NOMO-1 treated with DMSO at 0.1 percent for 48 hours (cell line): ENCODE results near the gene LRG1.
"Not testable (repeated sequence)": the region's sequence is repeated elsewhere in the genome, so short reads cannot be mapped to it uniquely, and the experiment has no call there.

Source experiments
- DNase-seq: peaks from one replicate; lab custom pipeline; 2025; ENCODE audit not compliant: unreplicated experiment; lab: John Stamatoyannopoulos, UW

The LRG1 gene

DNA sequence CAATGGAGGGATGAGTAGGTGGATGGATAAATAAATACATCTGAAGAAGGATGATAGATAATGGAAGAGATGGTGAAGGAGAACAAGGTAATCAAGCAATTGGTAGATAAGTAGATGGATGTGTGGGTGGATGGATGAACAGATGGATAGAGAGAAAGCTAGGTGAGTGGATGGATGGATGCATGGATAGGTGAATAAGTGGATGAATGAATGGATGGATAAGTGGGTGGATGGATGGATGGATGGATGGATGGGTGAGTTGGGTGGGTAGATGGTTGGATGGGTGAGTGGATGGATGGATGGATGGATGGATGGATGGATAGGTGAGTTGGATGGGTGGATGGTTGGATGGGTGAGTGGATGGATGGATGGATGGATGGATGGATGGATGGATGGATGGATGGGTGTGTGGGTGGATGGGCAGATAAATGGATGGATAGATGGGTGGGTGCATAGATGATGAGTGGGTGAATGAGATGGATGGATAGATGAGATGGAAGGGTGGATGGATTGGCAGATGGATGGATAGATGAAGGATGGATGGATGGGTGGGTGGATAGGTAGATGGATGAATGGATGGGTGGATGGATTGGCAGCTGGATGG lies 13.4 kb upstream of the LRG1 start:
- DNase-seq: no peak

DNA sequence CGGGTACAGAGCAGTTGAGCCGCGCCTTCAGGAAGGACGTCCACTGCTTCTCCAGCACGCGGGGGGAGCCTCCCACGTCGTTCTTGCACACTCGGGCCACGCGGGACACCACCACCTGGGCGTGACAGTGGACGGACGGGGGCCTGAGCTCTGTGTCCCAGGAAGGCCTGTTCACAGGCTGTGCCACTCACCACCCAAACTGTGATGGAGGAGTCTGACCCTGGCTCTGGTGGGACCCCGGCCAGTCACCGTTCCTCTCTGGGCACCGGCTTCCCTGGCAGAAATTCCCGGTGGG lies 12.6 kb upstream of the LRG1 start:
- no peak for DNase-seq

DNA sequence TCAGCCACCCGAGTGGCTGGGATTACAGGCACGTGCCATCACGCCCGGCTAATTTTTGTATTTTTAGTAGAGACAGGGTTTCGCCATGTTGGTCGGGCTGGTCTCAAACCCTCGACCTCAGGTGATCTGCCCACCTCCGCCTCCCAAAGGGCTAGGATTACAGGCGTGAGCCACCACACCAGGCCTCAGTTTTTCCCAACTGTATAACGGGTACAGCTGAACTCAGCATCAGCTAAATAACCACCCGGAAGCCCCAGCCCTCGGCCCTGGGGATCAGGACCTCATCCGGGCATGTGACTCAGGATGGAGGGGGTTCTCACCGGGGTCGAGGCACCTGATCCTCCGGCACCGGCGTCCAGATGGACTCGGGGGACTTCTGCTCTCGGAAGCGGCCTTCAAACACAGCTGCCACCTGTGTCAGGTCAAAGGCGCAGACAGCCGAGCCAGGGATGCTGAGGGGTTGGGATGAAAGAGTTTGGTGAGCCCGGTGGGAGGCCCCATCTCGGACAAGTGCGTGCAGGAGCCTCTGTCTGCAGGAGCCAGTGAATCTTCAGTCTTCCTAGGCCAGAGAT lies 10.7 kb upstream of the LRG1 start:
- DNase-seq: no peak

DNA sequence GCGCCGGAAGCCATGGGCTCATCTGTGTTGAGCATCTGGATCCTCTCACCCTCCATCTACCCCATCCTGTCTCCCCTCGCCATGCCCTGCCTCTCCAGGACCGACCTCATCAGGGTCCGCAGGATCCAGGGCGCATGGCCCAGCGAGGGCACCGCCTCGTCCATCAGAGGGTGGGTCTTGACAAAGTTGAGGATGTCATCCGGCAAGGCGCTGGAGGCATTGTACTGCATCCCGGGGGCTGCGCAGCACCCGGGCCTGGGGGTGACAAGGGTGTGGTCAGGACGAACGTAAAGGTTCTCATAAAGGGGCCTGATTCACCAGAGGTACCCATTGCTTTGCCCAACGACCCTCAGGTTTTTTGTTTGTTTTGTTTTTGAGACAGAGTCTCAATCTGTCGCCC lies 10.2 kb upstream of the LRG1 start:
- no peak for DNase-seq

DNA sequence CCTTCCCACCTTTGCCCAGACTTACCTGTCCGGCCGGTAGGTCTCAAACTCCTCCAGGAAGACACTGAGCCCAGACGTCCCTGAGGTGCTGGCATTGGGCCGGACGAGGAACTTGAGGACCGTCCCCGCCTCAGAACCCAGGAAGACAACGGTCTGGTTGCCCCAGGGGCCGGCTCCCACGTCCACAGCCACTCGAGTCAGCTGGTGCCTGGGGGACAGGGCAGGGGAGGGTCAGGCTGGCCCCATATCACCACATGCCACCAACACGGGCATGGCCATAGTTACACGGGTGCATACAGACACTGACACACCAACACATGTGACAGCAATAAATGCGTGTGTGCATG lies 8.4 kb upstream of the LRG1 start:
- no peak for DNase-seq

DNA sequence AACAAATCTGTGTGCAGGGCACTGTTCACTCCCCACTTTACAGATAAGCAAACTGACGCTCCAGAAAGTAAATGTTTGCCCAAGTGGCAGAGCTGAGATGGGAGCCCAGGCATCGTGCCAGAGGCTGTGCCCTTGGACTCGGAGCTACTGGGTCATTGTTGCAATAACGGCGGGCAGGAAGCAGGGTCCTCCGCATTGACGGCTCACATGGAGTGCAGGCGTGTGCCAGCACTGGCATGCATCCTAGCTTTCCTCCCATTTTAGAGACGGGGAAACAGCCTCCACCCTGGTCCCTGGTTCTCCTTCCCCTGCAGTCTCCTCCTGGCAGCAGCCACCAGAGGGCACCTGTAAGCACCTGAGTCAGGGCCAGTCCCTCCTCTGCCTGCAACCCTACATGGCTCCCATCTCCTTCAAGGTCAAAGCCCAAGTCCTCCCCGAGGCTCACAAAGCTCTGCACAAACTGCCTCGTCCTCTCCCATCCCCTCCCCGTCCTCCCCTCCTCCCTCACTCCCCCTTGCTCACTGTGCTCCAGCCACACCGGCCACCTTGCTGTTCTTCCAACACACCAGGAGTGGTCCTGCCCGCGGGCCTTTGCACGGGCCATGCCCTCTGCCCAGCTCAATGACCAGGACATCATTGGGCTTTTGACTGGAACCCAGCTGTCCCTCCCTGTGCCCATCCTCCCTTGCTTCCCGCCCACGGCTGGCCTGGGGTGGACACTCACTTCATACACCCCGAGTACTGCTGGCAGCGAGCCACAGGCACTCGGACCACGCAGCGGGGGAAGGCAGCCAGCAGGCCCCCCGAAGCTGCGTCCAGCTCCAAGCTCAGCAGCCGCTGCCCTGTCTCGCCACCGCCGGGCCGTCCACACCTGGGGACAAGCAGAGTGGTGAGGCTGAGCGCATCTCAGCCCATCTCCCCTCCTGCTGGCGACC lies 7.7 kb upstream of the LRG1 start:
- DNase-seq: peak; percentile 34

DNA sequence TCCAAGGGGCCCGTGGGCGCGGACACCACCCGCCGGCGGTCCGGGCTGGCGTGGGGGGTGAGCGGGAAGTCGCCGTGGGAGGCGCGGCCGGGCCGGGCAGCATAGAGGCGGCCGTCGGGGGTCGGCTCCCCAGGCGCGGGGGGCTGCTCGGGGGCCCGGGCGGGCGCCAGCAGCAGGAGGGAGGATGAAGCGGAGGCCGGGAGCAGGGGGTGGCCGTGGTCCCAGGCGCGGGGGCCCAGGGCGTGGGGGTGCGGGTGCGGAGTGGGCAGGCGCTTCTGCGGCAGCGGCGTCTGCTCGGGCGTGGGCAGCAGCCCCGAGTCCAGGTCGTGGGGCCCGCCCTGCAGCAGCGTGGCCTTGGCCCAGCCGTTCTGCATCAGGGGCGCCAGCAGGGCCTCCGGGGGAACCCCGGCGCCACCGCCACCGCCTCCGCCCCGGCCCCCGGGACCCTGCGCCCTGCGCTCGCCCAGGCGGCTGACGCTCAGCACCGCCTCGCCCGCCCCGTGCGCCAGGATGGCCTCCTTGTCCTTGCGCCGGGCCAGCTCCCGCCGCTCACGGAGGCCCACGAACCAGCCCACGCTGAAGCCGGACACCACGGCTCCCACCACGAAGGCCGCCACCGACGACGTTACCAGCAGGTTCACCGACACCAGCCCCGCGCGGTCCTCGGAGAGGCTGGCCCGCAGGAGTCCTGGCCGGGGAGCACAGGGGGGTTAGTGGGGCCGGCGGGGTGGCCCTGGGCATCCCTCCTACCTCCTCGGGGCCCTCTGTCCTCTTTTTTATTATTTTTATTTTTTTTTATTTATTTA lies 4.2 kb upstream of the LRG1 start:
- DNase-seq: no peak

DNA sequence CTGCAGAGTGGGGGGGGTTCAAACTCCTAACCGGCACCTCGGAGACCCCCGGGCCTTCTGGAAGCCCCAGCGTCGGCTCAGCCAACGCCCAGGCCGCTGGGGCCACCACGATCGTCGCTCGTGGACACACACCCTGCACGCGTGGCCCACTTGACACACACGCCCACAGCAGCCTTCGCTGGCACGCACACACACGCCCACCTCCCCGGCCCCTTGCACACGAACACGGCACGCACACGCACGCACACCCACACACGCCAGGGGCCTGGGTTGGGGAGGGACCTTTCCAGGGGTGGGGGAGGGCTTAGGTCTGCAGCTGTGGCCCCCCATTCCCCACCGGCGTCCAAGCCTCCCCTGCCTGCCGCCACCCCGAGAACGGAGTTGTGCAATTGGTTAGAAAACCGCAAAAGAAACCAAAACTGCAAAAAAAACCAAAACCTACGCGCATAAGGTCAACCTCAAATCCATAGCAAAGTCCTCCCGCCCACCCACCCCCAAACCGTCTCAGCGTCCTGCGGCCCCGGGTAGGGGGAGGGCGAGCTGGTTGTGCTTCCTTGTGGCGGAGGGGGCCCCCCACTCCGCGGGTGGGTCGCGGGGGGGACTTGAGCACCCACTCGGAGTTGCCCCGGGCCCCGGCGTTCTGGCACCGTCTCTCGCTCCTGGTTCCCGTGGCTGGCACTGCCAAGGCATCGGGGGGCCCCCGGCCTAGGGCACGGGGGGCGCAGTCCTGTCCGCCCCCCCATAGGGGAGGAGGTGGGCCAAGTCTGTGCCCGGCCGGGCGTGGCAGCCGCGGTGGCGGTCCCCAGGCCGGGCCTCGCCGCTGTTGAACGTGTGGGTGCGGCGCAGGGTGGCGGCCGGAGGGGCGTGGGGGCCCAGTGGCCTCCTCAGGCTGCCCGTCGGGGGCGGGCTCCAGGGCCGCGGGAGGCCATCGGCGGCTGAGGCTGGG lies 3.3 kb upstream of the LRG1 start:
- peak; percentile 71 for DNase-seq

DNA sequence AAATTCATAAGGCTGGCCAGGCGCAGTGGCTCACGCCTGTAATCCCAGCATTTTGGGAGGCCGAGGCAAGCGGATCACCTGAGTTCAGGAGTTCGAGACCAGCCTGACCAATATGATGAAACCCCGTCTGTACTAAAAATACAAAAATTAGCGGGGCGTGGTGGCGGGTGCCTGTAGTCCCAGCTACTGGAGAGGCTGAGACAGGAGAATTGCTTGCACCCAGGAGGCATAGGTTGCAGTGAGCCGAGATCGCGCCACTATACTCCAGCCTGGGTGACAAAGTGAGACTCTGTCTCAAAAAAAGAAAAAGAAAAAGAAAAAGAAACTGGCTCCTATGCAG lies 1.9 kb upstream of the LRG1 start:
- DNase-seq: not testable (repeated sequence)

DNA sequence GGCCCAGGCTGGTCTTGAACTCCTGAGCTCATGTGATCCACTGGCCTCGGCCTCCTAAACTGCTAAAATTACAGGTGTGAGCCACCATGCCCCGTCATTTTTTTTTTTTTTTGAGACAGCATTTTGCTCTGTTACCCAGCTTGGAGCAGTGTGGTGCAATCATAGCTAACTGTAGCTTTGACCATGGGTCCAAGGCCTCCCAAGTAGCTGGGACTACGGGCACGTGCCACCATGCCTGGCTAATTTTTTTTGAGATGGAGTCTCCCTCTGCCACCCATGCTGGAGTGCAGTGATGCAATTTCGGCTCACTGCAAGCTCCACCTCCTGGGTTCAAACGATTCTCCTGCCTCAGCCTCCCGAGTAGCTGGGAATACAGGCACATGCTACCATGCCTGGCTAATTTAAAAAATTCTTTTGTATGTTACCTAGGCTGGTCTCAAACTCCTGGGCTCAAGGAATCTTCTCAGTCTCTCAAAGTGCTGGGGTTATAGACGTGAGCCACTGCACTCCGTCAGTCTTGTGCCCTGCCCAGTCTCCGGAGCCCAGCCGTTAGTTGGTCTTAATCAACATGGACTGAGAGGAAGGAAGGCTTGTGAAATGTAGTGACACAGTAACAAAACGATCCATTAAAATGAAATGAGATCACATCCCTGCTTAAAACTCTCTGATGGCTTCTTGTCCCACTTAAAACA lies 1.4 kb upstream of the LRG1 start:
- DNase-seq: peak; percentile 84

DNA sequence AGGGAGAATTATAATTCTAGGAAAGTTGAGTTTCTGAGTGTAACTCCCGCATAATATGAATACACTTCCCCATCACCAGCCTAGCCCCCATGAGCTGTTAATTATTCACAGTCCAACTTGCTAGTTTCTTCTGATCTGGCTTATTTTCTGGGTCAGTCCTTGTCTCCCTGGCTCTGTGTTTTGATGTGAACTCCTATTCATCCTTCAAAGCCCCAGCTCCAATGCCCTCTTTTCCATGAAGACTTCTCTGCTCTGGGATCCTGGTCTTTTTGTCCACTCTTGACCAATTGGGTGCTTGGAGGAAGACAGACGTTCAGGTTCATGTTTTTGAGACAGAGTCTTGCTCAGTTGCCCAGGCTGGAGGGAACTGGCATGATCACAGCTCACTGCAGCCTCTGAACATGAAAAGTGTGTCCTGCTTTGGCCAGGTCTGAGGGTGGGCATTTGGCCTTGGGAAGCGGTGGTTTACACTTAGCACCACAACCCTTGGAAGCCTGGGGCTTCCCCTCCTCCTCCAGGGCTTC lies 605 bp downstream of the LRG1 start:
- DNase-seq: no peak

DNA sequence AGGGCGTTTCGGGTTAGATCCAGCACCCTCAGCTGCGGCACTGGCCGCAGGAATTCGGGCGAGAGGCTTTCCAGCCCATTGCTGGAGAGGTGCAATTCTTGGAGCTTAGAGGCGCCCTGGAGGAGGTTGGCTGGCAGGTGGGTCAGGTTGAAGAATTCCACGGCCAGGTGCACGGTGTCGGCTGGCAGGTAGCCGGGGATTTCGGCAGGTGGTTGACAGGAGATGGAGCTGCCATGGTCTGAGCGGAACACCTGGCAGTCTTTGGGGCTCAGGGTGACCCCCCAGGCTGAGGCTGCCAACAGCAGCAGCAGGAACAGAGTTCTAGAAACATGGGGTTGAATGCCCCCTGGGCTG lies 1.3 kb downstream of the LRG1 start:
- DNase-seq: no peak

DNA sequence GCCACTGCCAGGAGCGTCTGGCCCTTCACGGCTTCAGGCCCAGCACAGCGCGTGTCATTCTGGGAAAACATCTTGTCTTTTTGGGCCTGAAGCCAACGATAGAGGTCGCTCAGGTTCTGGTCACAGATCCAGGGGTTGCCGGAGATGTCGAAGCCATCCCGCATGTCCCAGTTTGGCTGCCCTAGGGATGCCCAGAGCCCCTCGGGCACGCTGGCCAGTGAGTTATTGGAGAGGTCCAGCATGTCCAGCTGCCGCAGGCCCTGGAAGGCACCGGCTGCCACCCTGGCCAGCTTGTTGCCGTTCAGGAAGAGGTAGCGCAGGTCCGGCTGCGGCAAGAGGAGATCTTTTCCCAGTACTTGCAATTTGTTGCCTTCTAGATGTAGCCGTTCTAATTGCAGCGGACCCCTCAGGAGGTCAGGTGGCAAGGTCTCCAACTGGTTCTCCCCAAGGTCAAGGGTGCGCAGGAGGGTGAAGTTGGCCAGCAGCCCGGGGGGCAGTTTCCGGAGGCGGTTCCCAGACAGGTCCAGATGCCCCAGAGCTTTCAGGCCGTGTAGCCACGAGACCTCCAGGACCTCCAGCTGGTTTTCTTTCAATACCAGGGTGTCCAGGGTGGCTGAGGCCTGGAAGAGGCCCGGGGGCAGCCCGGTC lies 1.8 kb downstream of the LRG1 start:
- no peak for DNase-seq

DNA sequence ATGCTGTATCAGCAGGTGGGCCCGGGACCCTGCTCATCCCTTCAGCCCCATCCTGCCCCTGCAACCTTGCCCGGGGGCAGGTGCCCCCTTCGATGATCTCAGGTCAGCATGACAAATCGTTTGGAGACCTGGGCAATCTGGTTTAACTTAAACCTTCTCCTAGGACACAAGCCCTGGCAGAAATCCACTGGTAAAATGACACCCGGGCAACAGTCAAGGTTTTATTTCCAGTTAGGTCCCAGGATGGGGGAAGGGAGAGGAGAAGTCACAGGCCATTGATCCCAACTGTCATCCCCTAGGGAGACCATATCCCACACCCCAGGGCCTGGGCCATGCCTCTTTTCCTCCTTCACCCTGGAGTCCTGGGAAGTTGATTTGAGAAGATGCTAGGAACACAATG lies 3.0 kb downstream of the LRG1 start:
- DNase-seq: no peak

DNA sequence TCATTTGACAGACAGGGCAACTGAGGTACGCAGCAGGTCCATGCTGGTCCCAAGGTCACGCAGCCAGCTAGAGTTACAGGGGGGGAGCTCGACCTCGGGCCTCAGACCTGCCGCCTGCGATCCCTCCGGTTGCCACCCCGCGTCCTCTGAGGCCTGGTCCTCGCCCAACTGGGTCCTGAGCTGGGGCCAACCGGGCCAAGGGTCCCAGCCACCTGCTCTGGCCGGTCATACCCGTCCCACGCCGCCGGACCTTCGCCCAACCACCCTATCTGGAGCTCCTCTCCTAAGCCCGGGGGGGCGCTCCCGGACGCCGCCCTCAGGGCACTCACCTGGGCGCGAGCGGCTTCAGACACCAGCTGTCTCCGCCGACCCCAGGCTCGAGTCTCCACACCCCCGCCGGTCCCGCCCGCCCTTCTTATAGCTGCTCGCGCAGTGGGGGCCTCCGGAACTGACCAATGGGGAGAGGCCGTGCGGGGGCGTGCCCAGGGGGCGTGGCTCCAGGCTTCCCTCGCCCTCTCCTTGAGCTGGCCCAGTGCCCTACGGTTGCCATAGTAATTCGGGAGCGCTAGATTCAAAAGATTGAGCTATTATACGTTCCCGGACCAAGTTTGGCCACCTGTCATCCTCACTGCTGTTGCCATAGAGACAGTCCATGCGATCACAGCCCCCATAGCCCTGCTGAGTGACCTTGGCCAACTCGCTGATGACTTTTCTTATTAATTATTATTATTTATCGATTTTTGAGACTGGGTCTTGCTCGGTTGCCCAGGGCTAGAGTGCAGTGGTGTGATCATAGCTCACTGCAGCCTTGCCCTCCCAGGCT lies 4.8 kb downstream of the LRG1 start, which contains the start of gene PLIN5:
TSS of gene PLIN5 (minus strand) at position 389 of the 823 bp plus-strand sequence. CDS start 1,150 bp downstream, outside the sequence.
- DNase-seq: peak; percentile 29

DNA sequence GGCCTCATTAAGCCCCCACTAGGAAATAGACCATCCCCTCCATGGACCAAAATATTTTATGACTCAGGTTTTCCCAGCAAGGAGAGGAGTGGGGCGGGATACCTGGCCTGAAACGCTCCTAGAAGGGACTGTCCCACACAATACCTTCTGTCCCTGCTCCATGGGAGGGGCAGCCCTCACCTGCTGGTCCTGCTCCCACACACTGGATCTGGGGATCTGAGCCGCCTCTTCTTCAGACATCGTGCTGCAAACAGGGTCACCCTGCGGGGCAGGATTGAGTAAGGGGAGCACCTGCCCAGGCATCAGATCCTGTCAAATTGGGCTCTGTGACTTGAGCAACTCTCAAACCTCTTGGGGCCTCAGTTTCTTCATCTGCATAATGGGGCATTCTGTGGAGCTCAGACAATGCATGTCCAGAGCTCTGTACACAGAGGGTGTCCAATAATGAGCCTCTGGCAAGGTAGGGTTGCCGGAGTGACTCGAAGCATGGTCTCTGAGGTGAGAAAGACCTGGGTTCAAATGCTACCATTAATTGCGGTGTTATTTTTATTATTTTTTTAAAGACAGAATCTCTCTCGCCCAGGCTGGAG lies 5.9 kb downstream of the LRG1 start:
- DNase-seq: no peak

DNA sequence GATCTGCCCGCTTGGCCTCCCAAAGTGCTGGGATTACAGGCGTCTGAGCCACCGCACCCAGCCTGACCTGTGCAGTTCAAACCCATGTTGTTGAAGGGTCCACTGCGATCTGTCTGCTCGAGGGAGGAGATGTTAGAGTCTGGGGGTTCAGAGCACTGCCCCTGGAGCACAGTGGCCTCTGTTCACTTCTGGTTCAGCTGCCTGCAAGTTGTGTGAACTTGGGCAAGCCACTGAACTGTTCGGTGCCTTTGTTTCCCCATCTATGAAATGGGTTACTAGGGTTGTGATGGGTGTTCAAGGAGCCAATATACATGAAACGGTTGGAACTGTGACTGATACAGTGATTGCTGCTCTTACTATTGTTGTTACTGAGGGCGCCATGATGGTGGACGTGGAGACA lies 6.5 kb downstream of the LRG1 start:
- no peak for DNase-seq

DNA sequence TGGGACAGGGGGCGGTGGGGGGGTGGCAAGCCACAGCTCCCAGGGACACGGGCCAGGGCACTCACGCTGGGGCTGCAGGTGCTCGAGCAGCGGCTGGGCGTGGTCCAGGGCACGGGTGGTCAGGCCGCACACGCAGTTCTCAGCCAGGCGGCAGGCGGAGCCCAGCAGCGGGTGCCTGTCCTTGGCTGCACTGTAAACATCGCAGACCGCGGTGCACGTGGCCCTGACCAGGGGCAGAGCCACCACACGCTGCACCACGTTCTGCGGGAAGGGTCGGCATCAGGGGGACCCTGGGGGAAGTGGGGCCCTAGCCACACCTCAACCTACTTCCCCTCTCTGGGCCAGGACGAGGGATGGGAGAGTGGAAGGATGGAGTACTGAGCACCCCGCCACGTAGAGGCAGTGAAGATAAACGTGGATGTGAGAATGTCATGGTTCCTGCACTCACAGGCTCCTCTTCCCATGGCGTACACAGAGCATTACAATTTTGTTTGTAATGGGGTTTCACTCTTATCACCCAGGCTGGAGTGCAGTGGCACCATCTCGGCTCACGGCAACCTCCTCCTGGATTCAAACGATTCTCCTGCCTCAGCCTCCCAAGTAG lies 8.2 kb downstream of the LRG1 start:
- DNase-seq: no peak
